H9 (cell line): ENCODE measurements around the gene DBN1. TPM values are rescaled to one million over a fixed set of nuclear protein-coding genes. Genes with fewer than 3 reads are reported as not detected.

ENCODE experiments used
- DNase-seq: peaks from one replicate; pipeline ENCODE4 v3.0.0-alpha.2; 2017
- H2AFZ ChIP-seq: one replicate; pipeline ENCODE4 v1.6.1; 2013; ENCODE audit warnings: mild to moderate bottlenecking, low read length, control low read depth, moderate library complexity
- H2AK5ac ChIP-seq: 2 replicates; pipeline ENCODE4 v1.6.1; 2013; ENCODE audit warnings: low read length, control low read depth, mixed read lengths; ENCODE audit not compliant: insufficient read length
- H2BK120ac ChIP-seq: one replicate; pipeline ENCODE4 v1.6.1; 2013; ENCODE audit warnings: low read depth, mild to moderate bottlenecking, low read length, control low read depth, inconsistent platforms; ENCODE audit not compliant: poor library complexity, severe bottlenecking
- H2BK12ac ChIP-seq: 2 replicates; pipeline ENCODE4 v1.6.1; 2013; ENCODE audit warnings: low read length, control low read depth, mixed read lengths, low read depth; ENCODE audit not compliant: insufficient read length
- H2BK15ac ChIP-seq: 2 replicates; pipeline ENCODE4 v1.6.1; 2013; ENCODE audit warnings: low read depth, low read length, control low read depth
- H2BK20ac ChIP-seq: one replicate; pipeline ENCODE4 v1.6.1; 2013; ENCODE audit warnings: low read depth, mild to moderate bottlenecking, low read length, control low read depth, inconsistent platforms; ENCODE audit not compliant: poor library complexity, severe bottlenecking
- H2BK5ac ChIP-seq: 2 replicates; pipeline ENCODE4 v1.6.1; 2013; ENCODE audit warnings: low read length, control low read depth, mixed read lengths; ENCODE audit not compliant: insufficient read length
- H3K14ac ChIP-seq: 2 replicates; pipeline ENCODE4 v1.6.1; 2013; ENCODE audit warnings: low read length, control low read depth; ENCODE audit not compliant: insufficient read depth
- H3K18ac ChIP-seq: 2 replicates; pipeline ENCODE4 v1.6.1; 2013; ENCODE audit warnings: low read depth, mild to moderate bottlenecking, mixed read lengths, low read length, control low read depth; ENCODE audit not compliant: insufficient read length
- H3K23ac ChIP-seq: 2 replicates; pipeline ENCODE4 v1.6.1; 2013; ENCODE audit warnings: low read length, control low read depth, mixed read lengths, low read depth; ENCODE audit not compliant: insufficient read length
- H3K23me2 ChIP-seq: 2 replicates; pipeline ENCODE4 v1.6.1; 2013; ENCODE audit warnings: low read depth, mild to moderate bottlenecking, mixed read lengths, low read length, control low read depth; ENCODE audit not compliant: insufficient read length, poor library complexity, severe bottlenecking
- H3K27ac ChIP-seq: 2 replicates; pipeline ENCODE4 v1.5.1; 2013; ENCODE audit warnings: low read length, control low read depth, mixed read lengths, low read depth; ENCODE audit not compliant: insufficient read length
- H3K27me3 ChIP-seq: 2 replicates; pipeline ENCODE4 v1.6.1; 2013; ENCODE audit warnings: low read length, control low read depth, inconsistent platforms; ENCODE audit not compliant: insufficient read depth
- H3K4ac ChIP-seq: 2 replicates; pipeline ENCODE4 v1.6.1; 2013; ENCODE audit warnings: low read depth, mild to moderate bottlenecking, control low read depth, inconsistent platforms, low read length, moderate library complexity
- H3K4me1 ChIP-seq: 2 replicates; pipeline ENCODE4 v1.6.1; 2013; ENCODE audit warnings: low read length, control low read depth, inconsistent platforms; ENCODE audit not compliant: insufficient read depth
- H3K4me2 ChIP-seq: 2 replicates; pipeline ENCODE4 v1.6.1; 2013; ENCODE audit warnings: low read length, control low read depth, mixed read lengths; ENCODE audit not compliant: insufficient read length, insufficient read depth
- H3K56ac ChIP-seq: 2 replicates; pipeline ENCODE4 v1.6.1; 2013; ENCODE audit warnings: low read depth, mild to moderate bottlenecking, mixed read lengths, low read length, control low read depth; ENCODE audit not compliant: insufficient read length
- H3K79me1 ChIP-seq: 2 replicates; pipeline ENCODE4 v1.6.1; 2013; ENCODE audit warnings: low read depth, mild to moderate bottlenecking, moderate library complexity, low read length, control low read depth, inconsistent platforms; ENCODE audit not compliant: insufficient read depth, poor library complexity, severe bottlenecking
- H3K79me2 ChIP-seq: 2 replicates; pipeline ENCODE4 v1.6.1; 2013; ENCODE audit warnings: low read length, control low read depth, inconsistent platforms; ENCODE audit not compliant: insufficient read depth
- H3K9ac ChIP-seq: 2 replicates; pipeline ENCODE4 v1.6.1; 2013; ENCODE audit warnings: low read length, control low read depth, mixed read lengths; ENCODE audit not compliant: insufficient read length; ENCODE audit errors: extremely low read depth
- H3K9me3 ChIP-seq: one replicate; pipeline ENCODE4 v1.6.1; 2013; ENCODE audit warnings: low read depth, low read length, inconsistent platforms; ENCODE audit not compliant: control insufficient read depth
- H3T11ph ChIP-seq: one replicate; pipeline ENCODE4 v1.6.1; 2013; ENCODE audit warnings: mild to moderate bottlenecking, low read length, control low read depth, inconsistent platforms
- H4K20me1 ChIP-seq: one replicate; pipeline ENCODE4 v1.6.1; 2013; ENCODE audit not compliant: control insufficient read depth, insufficient read length, insufficient read depth
- H4K5ac ChIP-seq: 2 replicates; pipeline ENCODE4 v1.6.1; 2013; ENCODE audit warnings: low read depth, mild to moderate bottlenecking, mixed read lengths, low read length, control low read depth; ENCODE audit not compliant: insufficient read length
- H4K8ac ChIP-seq: replicated peaks from 2 replicates; pipeline ENCODE4 v1.6.1; 2013; ENCODE audit warnings: low read length, control low read depth, mixed read lengths, low read depth; ENCODE audit not compliant: insufficient read length
- H4K91ac ChIP-seq: 2 replicates; pipeline ENCODE4 v1.6.1; 2013; ENCODE audit warnings: low read depth, mild to moderate bottlenecking, moderate library complexity, mixed read lengths, low read length, control low read depth; ENCODE audit not compliant: insufficient read length
- H3K27ac Mint-ChIP-seq, 3 experiments: 2 replicates in 2 of 3; 3 replicates in 1 of 3; pipeline ENCODE4 v1.8.0; 2020 to 2021; ENCODE audit warnings: mixed read lengths in 3 of 3, mild to moderate bottlenecking in 1 of 3, moderate library complexity in 1 of 3
- H3K27me3 Mint-ChIP-seq: 2 replicates; pipeline ENCODE4 v1.8.0; 2021; ENCODE audit warnings: low read depth, mild to moderate bottlenecking, moderate library complexity, mixed read lengths
- H3K36me3 Mint-ChIP-seq, 3 experiments: 2 replicates in 2 of 3; 3 replicates in 1 of 3; pipeline ENCODE4 v1.8.0; 2020 to 2021; ENCODE audit warnings: low read depth in 3 of 3, mixed read lengths in 3 of 3; ENCODE audit not compliant: insufficient read depth in 1 of 3
- H3K4me1 Mint-ChIP-seq, 2 experiments: 2 replicates each; pipeline ENCODE4 v1.8.0; 2020; ENCODE audit warnings: mixed read lengths in 2 of 2
- H3K4me3 Mint-ChIP-seq, 2 experiments: 2 replicates in 1 of 2; 3 replicates in 1 of 2; pipeline ENCODE4 v1.8.0; 2020 to 2021; ENCODE audit warnings: mild to moderate bottlenecking in 2 of 2, mixed read lengths in 2 of 2, moderate library complexity in 1 of 2
- H3K9me3 Mint-ChIP-seq, 2 experiments: 2 replicates in 1 of 2; 3 replicates in 1 of 2; pipeline ENCODE4 v1.8.0; 2020; ENCODE audit warnings: mild to moderate bottlenecking in 2 of 2, mixed read lengths in 2 of 2, moderate library complexity in 1 of 2
- WGBS: extraction: QIAGEN DNeasy Blood & Tissue Kit; methylation state at CpG from one replicate; pipeline ENCODE4 v1.1.7; 2013; ENCODE audit warnings: missing lambda C conversion rate, low lambda C conversion rate, mixed read lengths; ENCODE audit not compliant: insufficient read length; ENCODE audit errors: extremely low coverage; 5-methylcytosine and 5-hydroxymethylcytosine counted together
- total RNA-seq: library from RNA; stranded (reverse); gene quantifications from 2 replicates; pipeline ENCODE4 v1.2.1, GENCODE V29; 2021
- TF ChIP-seq, protein P1 (sequence below): fragments of 200-600 bp; sonication (generic); conservative IDR thresholded peaks from 3 replicates; pipeline ENCODE4 v1.8.0; 2021; ENCODE audit warnings: antibody characterized with exemption, mild to moderate bottlenecking

DBN1 gene
- total RNA-seq, 1 experiment from 2014 or later = 340 TPM

DNA sequence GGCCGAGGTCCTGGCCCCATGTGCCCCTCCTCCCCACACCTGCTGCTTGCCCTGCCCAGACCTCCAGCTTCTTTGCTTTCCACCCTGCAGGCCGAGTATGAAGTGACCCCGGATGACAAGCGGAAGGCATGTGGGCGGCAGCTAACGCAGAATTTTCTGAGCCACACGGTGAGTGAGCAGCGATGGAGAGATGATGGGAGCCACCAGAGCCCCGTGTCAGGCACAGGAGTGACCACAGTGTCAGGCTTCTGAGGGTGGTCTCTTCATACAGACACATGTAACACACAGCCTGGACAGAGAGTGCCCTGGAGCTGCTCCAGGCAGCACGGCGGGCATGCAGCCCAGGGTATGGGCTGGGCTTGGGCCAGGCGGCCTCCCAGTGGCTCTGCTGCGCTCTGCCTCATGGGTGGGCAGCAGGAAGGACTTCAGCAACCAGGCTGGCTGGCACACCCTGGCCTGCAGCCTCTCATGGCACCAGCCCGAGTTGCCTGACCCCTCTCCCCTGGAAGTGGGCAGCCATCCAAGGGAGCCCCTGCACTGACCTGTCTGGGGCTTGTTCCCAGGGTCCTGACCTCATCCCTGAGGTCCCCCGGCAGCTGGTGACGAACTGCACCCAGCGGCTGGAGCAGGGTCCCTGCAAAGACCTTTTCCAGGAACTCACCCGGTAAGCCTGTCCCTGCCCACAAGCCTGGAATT is 41.1 kb downstream of the DBN1 start:
- H3K4me3 Mint-ChIP-seq = no peak overlapping the region
- H3K23ac ChIP-seq = no peak overlapping the region

More for the DNA sequence above, 41.1 kb downstream of the DBN1 start:
- H3K4ac ChIP-seq = no peak overlapping the region
- TF ChIP-seq, protein P1, sequence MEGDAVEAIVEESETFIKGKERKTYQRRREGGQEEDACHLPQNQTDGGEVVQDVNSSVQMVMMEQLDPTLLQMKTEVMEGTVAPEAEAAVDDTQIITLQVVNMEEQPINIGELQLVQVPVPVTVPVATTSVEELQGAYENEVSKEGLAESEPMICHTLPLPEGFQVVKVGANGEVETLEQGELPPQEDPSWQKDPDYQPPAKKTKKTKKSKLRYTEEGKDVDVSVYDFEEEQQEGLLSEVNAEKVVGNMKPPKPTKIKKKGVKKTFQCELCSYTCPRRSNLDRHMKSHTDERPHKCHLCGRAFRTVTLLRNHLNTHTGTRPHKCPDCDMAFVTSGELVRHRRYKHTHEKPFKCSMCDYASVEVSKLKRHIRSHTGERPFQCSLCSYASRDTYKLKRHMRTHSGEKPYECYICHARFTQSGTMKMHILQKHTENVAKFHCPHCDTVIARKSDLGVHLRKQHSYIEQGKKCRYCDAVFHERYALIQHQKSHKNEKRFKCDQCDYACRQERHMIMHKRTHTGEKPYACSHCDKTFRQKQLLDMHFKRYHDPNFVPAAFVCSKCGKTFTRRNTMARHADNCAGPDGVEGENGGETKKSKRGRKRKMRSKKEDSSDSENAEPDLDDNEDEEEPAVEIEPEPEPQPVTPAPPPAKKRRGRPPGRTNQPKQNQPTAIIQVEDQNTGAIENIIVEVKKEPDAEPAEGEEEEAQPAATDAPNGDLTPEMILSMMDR = no peak
- no peak overlapping the region for H4K91ac ChIP-seq
- no peak overlapping the region for H2AFZ ChIP-seq
- no peaks in the 10 kb centered on the region; the same call in 1 of the 2 replicates for H3K79me2 ChIP-seq
- H4K5ac ChIP-seq = no peak overlapping the region
- H2BK5ac ChIP-seq = no peak overlapping the region
- no peak overlapping the region for H3K18ac ChIP-seq
- H3K23me2 ChIP-seq = peaks cover under 1% of the 10 kb centered on the region
- peaks cover 2% of the 10 kb centered on the region for H4K20me1 ChIP-seq
- peaks cover 11 to 26% of the 10 kb centered on the region in 2 experiments for H3K4me1 Mint-ChIP-seq
- H3K14ac ChIP-seq = no peak overlapping the region
- no peak overlapping the region for H3K4me2 ChIP-seq
- H3K27me3 Mint-ChIP-seq = peaks cover 1% of the 10 kb centered on the region; the same call in 1 of the 2 replicates
- H3K4me1 ChIP-seq = no peaks in the 10 kb centered on the region; the same call in 1 of the 2 replicates
- H2BK15ac ChIP-seq = no peak overlapping the region
- H2BK20ac ChIP-seq = no peak overlapping the region
- H3K36me3 Mint-ChIP-seq = peaks cover 11 to 58% (median 52%) of the 10 kb centered on the region in 3 experiments; a peak in 6 of 7 replicates
- no peaks in the 10 kb centered on the region for H3K79me1 ChIP-seq
- WGBS = no CpG with 5 or more reads among the region's 18 CpGs
- no peak overlapping the region for H4K8ac ChIP-seq
- no peak overlapping the region for H3K9ac ChIP-seq
- no peak overlapping the region for H2AK5ac ChIP-seq
- no peak overlapping the region for H3K27ac Mint-ChIP-seq
- H3K9me3 ChIP-seq = no peaks in the 10 kb centered on the region
- DNase-seq = no peak
- no peak overlapping the region for H2BK12ac ChIP-seq
- H3K9me3 Mint-ChIP-seq = no peaks in the 10 kb centered on the region
- H3K56ac ChIP-seq = no peak overlapping the region
- no peak overlapping the region for H3T11ph ChIP-seq
- no peak overlapping the region for H3K27ac ChIP-seq
- no peak overlapping the region for H2BK120ac ChIP-seq
- no peaks in the 10 kb centered on the region for H3K27me3 ChIP-seq
